CD1c-positive myeloid dendritic cell (primary cell): ENCODE measurements around the gene HMGCLL1.

ENCODE experiments used
- DNase-seq: peaks from one replicate; pipeline ENCODE4 v3.0.0-alpha.2; 2016; ENCODE audit errors: extremely low spot score

HMGCLL1 gene

DNA sequence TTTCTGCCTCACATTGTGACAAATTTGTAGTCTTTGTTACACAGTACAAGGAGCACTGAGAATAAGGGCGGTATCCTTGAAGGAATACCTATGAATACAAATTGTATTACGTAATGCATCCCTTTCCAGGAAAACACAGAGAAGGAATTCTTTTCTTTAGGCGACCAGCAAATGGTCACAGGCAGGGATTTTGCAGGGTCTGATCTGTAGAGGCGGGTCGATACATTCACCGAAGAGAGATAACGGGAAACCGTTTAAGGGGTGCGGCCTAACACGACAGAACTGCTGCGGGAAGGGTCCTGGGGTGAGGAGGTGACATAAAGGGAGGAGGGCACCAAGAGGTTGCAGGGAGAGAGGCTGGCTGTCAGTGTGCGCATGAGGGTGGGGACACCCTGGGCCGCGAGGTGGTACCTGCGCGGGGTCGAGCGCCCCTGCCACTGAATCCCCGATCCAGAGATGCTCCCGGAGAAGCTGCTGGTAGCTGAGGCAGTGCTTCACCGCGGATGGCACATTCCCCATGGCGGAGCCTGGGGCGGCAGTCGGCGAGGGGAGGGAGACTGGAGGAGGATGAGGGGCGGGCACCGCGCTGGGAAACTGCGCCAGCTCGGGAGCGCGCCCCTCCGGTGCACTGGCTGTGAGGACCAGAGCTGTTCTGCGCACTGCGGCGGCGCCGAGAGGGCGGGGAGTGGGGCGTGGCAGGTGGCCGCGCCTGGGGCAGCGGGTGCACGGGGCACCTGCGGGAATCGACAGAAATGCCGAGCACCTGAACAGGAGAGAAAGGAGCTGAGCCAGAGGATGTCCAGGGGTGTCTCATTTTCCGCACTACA lies at the start of gene HMGCLL1:
Gene HMGCLL1 (minus strand): TSS at position 656 of the 827 bp plus-strand sequence. CDS start 137 bp downstream, at position 519.
- no peak for DNase-seq

GRCh38 chr6:55621993-55622392 lies 43.0 kb upstream of the HMGCLL1 start:
- no peak for DNase-seq

DNA sequence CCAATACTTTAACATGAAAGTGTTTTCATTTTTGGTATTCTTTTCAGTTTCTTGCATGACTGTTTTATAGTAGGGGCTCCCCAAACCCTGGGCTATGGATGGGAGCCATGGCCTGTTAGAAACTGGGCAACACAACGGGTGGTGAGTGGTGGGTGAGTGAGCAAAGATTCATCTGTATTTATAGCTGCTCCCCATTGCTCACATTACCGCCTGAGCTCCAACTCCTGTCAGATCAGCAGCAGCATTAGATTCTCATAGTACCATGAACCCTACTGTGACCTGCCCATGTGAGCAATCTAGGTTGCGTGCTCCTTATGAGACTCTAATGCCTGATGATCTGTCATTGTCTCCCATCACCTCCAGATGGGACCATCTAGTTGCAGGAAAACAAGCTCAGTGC lies 42.3 kb upstream of the HMGCLL1 start:
- DNase-seq: no peak

GRCh38 chr6:55617272-55617671 lies 38.3 kb upstream of the HMGCLL1 start:
- DNase-seq: no peak

DNA sequence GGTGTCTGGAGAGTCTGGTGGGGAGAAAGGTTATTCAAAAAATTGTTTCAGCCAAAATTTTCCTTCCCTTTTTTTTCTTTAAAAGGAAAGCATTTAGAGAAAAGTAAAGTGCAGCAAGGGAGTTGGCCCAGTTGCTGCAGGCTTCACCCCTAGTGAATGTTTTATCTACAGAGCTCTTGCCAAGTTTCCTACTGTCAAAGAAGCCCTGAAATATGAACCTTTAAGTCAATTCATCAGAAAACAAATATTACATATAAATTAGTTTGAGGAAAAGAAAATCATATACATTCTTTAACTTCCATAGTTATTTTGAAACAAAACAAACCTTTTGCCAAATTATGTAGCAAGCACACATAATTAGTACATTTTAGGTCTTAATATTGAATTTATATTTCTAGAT lies 25.0 kb upstream of the HMGCLL1 start:
- DNase-seq: no peak

DNA sequence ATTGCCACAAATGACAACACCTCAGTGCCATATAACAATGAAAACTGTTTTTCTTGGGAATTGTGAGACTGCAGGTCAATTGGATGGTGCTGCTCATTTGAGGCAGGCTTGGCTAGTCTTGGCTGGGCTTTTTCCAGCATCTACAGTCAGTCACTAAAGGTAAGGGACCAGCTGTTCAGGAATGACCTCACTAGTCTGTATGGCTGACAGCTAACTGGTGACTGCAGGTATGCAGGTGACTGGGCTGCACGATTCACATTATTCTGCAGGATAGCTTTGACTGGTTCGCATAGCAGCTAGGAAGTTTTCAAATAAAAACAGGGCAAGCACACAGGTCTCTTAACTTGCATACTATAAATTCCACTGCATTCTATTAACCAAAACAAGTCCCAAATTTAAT lies 22.1 kb upstream of the HMGCLL1 start:
- DNase-seq: no peak

- no peak for DNase-seq
These were observed 15.4 kb upstream of the HMGCLL1 start for GRCh38 chr6:55594442-55594841.

- no peak for DNase-seq
These were observed 5.8 kb upstream of the HMGCLL1 start for GRCh38 chr6:55584654-55585354.

DNA sequence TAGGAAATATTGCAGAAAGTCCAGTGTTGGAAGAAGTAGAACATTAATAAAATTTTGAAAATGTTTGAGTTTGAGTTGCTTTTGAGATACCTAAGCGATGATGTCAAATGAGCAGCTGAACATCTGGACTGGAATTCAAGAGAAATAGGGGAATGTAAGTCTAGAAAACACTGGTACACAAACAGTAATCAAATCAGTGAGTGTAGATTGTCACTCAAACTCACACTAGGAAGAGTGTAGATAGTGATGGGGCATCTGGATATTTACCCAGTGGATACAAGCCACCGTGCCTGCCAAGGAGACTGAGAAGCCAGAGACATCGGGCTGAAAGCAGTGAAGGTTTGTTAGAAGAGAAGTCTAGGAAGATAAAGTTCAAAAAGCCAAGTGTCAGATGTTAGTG lies 2.2 kb downstream of the HMGCLL1 start:
- DNase-seq: no peak

- DNase-seq: no peak
These were observed 4.4 kb downstream of the HMGCLL1 start for GRCh38 chr6:55574556-55574955.

DNA sequence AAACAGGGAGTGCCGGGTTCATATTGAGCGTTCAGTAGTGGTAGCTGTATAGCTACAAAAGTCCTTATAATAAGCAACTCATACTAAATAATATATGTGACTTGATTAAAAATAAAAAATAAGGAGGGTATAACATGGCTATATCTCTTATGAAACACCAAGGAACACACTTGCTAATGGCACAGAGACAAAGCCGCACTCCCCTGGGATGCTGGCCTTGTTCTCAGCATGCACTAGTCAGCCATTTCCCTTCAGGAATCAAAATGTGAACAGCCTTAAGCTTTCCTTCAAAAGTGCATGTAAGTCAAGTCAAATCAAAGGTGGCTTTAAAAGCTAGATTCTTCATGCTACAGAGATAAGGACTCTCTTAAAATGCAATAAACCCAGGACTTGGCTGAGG lies 9.4 kb downstream of the HMGCLL1 start:
- no peak for DNase-seq

DNA sequence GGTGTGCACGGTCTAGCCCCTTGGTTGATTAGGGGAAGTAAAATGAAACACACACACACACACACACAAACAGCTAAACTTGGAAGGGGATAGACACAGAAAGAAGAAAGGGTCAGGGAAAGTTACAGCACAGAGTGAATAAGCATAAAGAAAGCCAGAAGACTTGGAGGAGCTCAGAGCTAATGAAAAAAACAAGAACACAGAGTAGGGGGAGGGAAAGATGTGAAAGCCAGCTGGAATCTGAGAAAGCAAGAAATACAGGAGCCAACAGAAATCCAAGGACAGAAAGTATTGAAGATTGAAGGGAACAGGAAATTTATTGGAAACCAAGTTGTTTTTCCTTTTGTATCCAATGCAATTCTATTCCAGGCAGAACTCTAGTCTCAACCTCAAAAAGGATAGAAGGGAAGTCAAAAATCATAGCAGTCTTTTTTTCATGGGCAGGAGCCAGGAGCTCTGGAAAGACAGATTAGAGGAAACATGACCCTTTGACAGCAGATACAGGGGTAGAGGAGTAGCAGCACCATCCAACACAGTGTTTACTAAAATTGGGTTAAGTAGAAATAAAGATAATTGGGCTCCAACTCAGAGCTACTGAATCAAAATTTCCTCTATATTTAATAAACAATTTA lies 10.1 kb downstream of the HMGCLL1 start:
- DNase-seq: no peak

DNA sequence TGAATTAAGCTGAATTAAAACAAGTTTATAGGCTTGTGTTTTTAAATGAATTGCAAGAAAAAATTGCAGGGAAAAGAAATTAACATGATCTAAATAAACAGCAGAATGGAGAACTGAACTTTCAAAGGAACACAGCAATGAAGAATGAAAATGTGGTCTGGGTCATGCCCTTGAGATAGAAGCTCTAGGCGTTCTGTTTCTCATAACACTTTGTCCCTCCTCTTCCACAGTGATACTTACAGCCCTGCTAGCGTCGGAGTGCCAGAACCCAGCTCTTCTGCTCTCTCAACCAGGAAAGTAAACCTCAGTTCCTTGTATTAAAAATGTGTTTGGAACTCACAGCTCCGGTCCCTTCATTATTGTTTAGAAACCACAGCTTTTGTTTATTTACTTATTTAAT lies 11.4 kb downstream of the HMGCLL1 start:
- DNase-seq: no peak

DNA sequence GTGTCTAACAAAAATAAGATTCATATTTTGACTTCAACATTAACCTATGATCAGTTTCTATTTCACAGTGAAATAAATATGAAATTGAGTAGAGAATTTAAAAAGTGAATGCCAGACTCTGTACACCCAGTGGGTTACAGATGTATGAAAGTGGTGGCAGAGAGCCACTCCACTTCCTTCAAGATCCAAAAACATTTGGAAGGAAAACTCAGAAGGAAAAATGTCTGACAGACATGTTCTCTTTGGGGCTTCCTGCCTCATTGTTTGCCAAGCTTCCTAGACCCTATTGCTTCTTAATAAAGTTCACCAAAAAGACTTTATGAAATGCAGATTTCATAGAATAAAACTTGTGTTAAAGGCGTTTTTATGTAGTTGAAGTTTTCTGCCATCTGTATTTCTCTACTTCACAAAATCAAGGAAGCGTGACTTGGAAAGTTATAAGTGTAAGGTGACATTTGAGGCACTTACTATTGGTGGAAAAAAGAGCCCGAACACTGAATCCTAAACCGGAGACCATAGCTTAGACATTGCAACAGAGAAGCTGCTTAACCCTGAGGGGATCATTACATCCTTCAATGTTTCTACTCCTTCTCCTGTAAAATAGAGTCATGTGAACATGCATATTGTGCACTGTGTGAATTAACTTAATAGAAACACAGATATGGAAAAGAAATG lies 12.8 kb downstream of the HMGCLL1 start:
- DNase-seq: no peak

DNA sequence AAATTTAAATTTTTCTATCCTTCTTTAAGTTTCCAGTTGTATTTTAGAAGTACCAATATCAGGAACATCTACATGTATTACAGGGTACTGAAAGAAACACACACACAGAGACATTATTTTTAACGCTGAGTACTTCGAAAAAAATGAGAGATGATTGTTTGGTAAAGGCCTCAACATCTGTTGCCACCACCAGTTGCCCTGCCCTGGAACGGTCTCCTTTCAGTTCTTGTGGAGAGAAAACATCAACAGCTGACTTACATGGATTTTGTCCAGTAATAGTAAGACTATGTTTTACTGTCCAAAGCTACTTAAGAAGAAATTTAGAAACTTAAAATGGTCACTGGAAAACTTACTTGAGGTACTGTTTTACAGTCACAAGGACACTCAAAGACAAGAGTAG lies 16.7 kb downstream of the HMGCLL1 start:
- DNase-seq: no peak

GRCh38 chr6:55560290-55560885 lies 18.6 kb downstream of the HMGCLL1 start:
- DNase-seq: no peak

GRCh38 chr6:55557146-55557545 lies 21.8 kb downstream of the HMGCLL1 start:
- no peak for DNase-seq

- no peak for DNase-seq
These were observed 33.2 kb downstream of the HMGCLL1 start for GRCh38 chr6:55545791-55546190.

GRCh38 chr6:55543633-55544309 lies 35.2 kb downstream of the HMGCLL1 start:
- no peak for DNase-seq

GRCh38 chr6:55541024-55541423 lies 38.0 kb downstream of the HMGCLL1 start:
- DNase-seq: no peak

DNA sequence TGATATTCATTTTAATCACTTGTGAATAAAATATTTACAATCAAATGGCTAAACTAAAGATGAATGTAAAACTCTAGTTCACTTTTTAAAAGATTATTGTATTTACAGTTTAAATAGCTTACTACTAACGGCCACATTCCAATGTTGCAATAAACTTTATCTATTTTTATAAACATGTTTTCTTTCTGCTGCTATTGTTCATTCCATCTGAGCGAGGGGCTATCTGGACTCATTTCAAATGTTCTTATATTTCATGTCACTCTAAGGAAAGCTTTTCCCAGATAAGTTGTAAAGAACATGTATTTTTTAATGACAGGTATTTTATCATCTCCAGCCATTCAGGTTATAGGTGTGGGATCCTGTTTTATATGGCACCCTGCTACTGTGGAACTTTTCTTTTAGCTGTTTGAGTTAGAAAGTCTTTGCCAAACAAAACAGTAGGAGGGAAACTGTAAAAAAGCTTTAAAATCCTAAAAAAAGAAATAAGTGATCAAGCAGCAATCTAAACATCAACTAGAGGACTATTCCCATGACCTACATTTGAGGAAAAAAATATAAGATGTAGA lies 42.5 kb downstream of the HMGCLL1 start:
- no peak for DNase-seq
